HG03139 (cell line): Measurements from ENCODE around the gene HOXC6.
"Not testable (repeated sequence)": the region's sequence is repeated elsewhere in the genome, so short reads cannot be mapped to it uniquely, and the experiment has no call there.

Experiments used
- ATAC-seq: cut with Tn5 transposase; IDR thresholded peaks from one replicate; pipeline ENCODE4 v1.9.1; 2021; ENCODE audit not compliant: unreplicated experiment

HOXC6 gene

GRCh38 chr12:54052438-54053002 is 24.3 kb downstream of the HOXC6 start:
- ATAC-seq: no peak

GRCh38 chr12:54053003-54053750 is 24.9 kb downstream of the HOXC6 start:
- no peak for ATAC-seq

GRCh38 chr12:54053751-54054741 is 25.8 kb downstream of the HOXC6 start, which contains the start of gene HOXC4:
Gene HOXC4, plus strand, starts transcription at chr12:54053835. Its CDS starts 88 bp downstream, at chr12:54053923.
- no peak for ATAC-seq

- ATAC-seq: no peak
Observed at GRCh38 chr12:54054742-54055194, 26.5 kb downstream of the HOXC6 start.

GRCh38 chr12:54055552-54055951 is 27.3 kb downstream of the HOXC6 start:
- no peak for ATAC-seq

- no peak for ATAC-seq
Observed at GRCh38 chr12:54056110-54056509, 27.9 kb downstream of the HOXC6 start.

GRCh38 chr12:54058128-54058768 is 30.0 kb downstream of the HOXC6 start:
- ATAC-seq: no peak

GRCh38 chr12:54059668-54060067 is 31.4 kb downstream of the HOXC6 start:
- no peak for ATAC-seq

- ATAC-seq: no peak
Observed at GRCh38 chr12:54060174-54060974, 32.1 kb downstream of the HOXC6 start.

- ATAC-seq: no peak
Observed at GRCh38 chr12:54060975-54061778, 32.9 kb downstream of the HOXC6 start.

GRCh38 chr12:54065677-54066076 is 37.4 kb downstream of the HOXC6 start:
- no peak for ATAC-seq

- ATAC-seq: no peak
Observed at GRCh38 chr12:54066408-54066807, 38.2 kb downstream of the HOXC6 start.

- no peak for ATAC-seq
Observed at GRCh38 chr12:54068418-54069070, 40.3 kb downstream of the HOXC6 start.

GRCh38 chr12:54071942-54072341 is 43.7 kb downstream of the HOXC6 start:
- ATAC-seq: no peak

GRCh38 chr12:54074308-54074707 is 46.1 kb downstream of the HOXC6 start:
- no peak for ATAC-seq

- no peak for ATAC-seq
Observed at GRCh38 chr12:54075409-54075808, 47.2 kb downstream of the HOXC6 start.

GRCh38 chr12:54075974-54076373 is 47.7 kb downstream of the HOXC6 start:
- ATAC-seq: no peak

- ATAC-seq: not testable (repeated sequence)
Observed at GRCh38 chr12:54077843-54078242, 49.6 kb downstream of the HOXC6 start.

- ATAC-seq: not testable (repeated sequence)
Observed at GRCh38 chr12:54079115-54079514, 50.9 kb downstream of the HOXC6 start.
